Erythroblast (primary cell): ENCODE data around the gene SYN1.

Source experiments
- GATA1 ChIP-seq: IDR thresholded peaks from 2 replicates; pipeline ENCODE4 v1.6.1; 2011; ENCODE audit warnings: low read depth, mild to moderate bottlenecking, control low read depth, low read length, moderate library complexity
- POLR2A ChIP-seq: IDR thresholded peaks from 2 replicates; pipeline ENCODE4 v1.6.1; 2011; ENCODE audit warnings: mild to moderate bottlenecking, low read length

DNA sequence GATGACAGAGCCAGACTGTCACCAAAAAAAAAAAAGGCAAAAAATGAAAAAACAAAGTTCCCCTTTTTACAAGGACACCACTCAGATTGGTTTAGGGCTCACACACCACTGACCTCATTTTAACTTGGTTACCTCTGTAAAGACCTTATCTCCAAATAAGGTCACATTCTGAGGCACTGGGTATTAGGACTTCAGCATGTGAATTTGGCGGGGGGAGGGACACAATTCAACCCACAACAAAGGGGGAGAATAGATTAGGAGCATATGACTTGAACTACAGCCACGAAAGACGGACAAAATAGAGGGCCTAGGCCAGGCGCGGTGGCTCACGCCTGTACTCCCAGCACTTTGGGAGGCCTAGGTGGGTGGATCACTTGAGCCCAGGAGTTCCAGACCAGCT, 89.6 kb downstream of the SYN1 start:
- TF ChIP-seq POLR2A (no peak), GATA1 (no peak)
